ENCODE results near the gene LRMDA. TPM values are rescaled to one million over a fixed set of nuclear protein-coding genes. Genes with fewer than 3 reads are reported as not detected.

LRMDA gene
- total RNA-seq, 4 donors from 2014 or later = 1.4 to 23.1 (median 3.6) TPM

- Histone ChIP-seq H3K9me3 (no peaks in the 10 kb centered on the region), H3K27ac (no peak overlapping the region), H3K4me3 (no peak overlapping the region), H3K27me3 (no peaks in the 10 kb centered on the region), H3K36me3 (no peaks in the 10 kb centered on the region), H3K4me1 (peaks cover 0 to 1% (median 0%) of the 10 kb centered on the region in 4 donors)
- no peak for DNase-seq
- no peak for TF ChIP-seq POLR2A (IDR thresholded peaks at IDR 0.05)
- no peak for TF ChIP-seq CTCF (IDR thresholded peaks at IDR 0.05)
These were observed 866.9 kb downstream of the LRMDA start for GRCh38 chr10:76298329-76298728.

GRCh38 chr10:76299501-76299900 is 868.1 kb downstream of the LRMDA start:
- no peak for DNase-seq
- Histone ChIP-seq H3K27me3 (no peaks in the 10 kb centered on the region), H3K4me3 (no peak overlapping the region), H3K4me1 (peaks cover 0 to 8% (median 0%) of the 10 kb centered on the region in 4 donors), H3K9me3 (no peaks in the 10 kb centered on the region), H3K36me3 (no peaks in the 10 kb centered on the region), H3K27ac (no peak overlapping the region)
- TF ChIP-seq CTCF (IDR thresholded peaks at IDR 0.05) = no peak
- TF ChIP-seq POLR2A (IDR thresholded peaks at IDR 0.05) = no peak

GRCh38 chr10:76301211-76301610 is 869.8 kb downstream of the LRMDA start:
- DNase-seq = no peak
- H3K9me3 ChIP-seq = no peaks in the 10 kb centered on the region
- H3K36me3 ChIP-seq = no peaks in the 10 kb centered on the region
- peaks cover 0 to 8% (median 0%) of the 10 kb centered on the region in 4 donors for H3K4me1 ChIP-seq
- no peaks in the 10 kb centered on the region for H3K27me3 ChIP-seq
- TF ChIP-seq CTCF (IDR thresholded peaks at IDR 0.05) (no peak), POLR2A (IDR thresholded peaks at IDR 0.05) (no peak)
- H3K27ac ChIP-seq = no peak overlapping the region
- no peak overlapping the region for H3K4me3 ChIP-seq

- TF ChIP-seq CTCF (IDR thresholded peaks at IDR 0.05) (peak in 1 of 6 experiments; percentile 3), POLR2A (IDR thresholded peaks at IDR 0.05) (no peak)
- H3K27ac ChIP-seq = no peak overlapping the region
- H3K36me3 ChIP-seq = no peaks in the 10 kb centered on the region
- no peaks in the 10 kb centered on the region for H3K27me3 ChIP-seq
- no peak overlapping the region for H3K4me3 ChIP-seq
- peaks cover 0 to 8% (median 0%) of the 10 kb centered on the region in 4 donors for H3K4me1 ChIP-seq
- H3K9me3 ChIP-seq = no peaks in the 10 kb centered on the region
- DNase-seq = no peak
These were observed 870.5 kb downstream of the LRMDA start for GRCh38 chr10:76301950-76302349.

GRCh38 chr10:76302481-76302880 is 871.1 kb downstream of the LRMDA start:
- Histone ChIP-seq H3K4me1 (peaks cover 0 to 8% (median 0%) of the 10 kb centered on the region in 4 donors), H3K27me3 (no peaks in the 10 kb centered on the region), H3K27ac (no peak overlapping the region), H3K36me3 (no peaks in the 10 kb centered on the region), H3K4me3 (no peak overlapping the region), H3K9me3 (no peaks in the 10 kb centered on the region)
- TF ChIP-seq CTCF (IDR thresholded peaks at IDR 0.05) (no peak), POLR2A (IDR thresholded peaks at IDR 0.05) (no peak)
- no peak for DNase-seq
